HG02938 (cell line): ENCODE measurements around the gene MACROD2.
A peak's percentile ranks its signal among the peaks of the same experiment; 100 is the strongest.
"Not testable (repeated sequence)": the region's sequence is repeated elsewhere in the genome, so short reads cannot be mapped to it uniquely, and the experiment has no call there.

Experiments used
- ATAC-seq: cut with Tn5 transposase; IDR thresholded peaks from one replicate; pipeline ENCODE4 v1.9.1; 2021; ENCODE audit warnings: mild to moderate bottlenecking, moderate library complexity; ENCODE audit not compliant: unreplicated experiment

The MACROD2 gene

DNA sequence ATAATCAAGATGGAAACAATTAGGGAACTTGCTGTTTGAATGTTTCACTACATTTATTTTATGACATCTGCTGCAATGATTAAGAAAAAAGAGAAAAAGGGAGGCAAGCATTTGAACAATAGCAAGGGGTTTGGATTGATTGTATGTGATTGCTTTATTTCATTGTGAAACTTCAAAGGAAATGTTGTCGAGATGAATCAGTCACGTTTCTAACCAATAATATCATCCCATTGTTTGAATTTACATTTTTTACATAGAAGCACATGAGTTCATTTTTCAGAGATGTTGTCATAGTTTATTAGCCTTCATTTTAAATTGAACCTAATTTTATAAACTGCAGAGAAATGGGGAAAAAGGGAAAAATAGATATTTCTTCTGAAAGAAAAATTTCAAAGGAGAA, 2006.0 kb downstream of the MACROD2 start:
- no peak for ATAC-seq

- ATAC-seq = no peak
Measured at GRCh38 chr20:16003310-16003709, 2008.0 kb downstream of the MACROD2 start.

GRCh38 chr20:16004108-16004854, 2009.0 kb downstream of the MACROD2 start:
- ATAC-seq = no peak

- ATAC-seq = no peak
Measured at GRCh38 chr20:16005021-16005914, 2010.0 kb downstream of the MACROD2 start.

GRCh38 chr20:16005915-16006493, 2010.7 kb downstream of the MACROD2 start:
- ATAC-seq = no peak

DNA sequence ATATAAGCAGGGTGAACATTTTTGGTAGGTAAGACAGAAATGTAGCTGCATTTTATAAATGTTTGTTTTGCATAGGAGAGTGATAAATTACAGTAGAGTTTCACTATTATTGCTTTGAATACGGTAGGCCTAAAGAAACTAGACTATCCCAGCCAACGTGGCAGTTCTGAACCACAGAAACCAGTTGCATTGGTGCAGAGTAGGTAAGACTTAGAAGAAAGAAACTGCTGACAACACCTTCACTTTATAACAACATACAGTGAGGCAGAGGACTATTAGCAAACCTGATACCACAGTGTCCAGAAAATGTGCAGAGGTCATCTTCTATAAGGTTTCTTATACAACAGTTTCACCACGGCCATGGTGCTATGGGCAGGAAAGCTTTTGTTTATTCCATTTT, 2011.8 kb downstream of the MACROD2 start:
- ATAC-seq = peak; percentile 98

- no peak for ATAC-seq
Measured at GRCh38 chr20:16007962-16008361, 2012.6 kb downstream of the MACROD2 start.

DNA sequence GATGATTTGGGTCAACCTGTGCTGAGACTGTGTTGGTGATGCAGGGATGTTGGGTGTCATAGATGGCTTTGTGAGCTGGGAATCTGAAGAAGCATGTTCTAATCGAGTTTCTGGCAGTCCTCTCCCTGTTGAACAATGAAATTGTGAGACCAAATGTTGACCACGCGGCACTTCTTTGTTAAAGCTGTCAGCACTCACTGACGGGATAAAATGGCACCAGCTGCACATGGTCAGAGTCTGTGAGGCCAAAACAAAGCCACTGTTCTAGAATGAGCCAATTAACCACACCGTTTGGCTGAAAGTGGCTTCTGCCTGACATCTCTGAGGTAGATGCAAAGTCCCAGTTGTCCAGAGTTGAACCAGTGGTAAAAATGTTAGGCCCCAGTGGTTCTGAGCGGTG, 2015.7 kb downstream of the MACROD2 start:
- ATAC-seq = no peak

- ATAC-seq = no peak
Measured at GRCh38 chr20:16011519-16011918, 2016.2 kb downstream of the MACROD2 start.

- ATAC-seq = not testable (repeated sequence)
Measured at GRCh38 chr20:16012934-16013333, 2017.6 kb downstream of the MACROD2 start.

DNA sequence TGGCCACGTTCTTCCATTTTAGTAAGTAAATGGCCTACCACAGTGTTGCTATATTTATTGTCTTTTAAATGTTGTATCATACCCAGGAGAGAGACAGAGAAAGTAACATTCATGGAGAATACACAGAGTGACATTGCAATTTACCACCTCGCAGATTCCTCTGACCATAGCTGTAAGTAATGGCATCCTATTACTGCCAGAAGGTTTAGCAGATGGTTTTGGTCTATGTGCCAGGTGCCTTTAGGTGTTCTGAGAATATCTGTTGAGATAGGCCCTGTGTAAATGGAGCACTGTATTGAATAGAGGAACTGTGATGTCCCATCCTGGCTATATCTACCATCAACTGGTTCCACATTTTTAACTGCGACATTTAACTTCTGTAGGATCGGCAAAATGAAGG, 2018.3 kb downstream of the MACROD2 start:
- ATAC-seq = no peak

DNA sequence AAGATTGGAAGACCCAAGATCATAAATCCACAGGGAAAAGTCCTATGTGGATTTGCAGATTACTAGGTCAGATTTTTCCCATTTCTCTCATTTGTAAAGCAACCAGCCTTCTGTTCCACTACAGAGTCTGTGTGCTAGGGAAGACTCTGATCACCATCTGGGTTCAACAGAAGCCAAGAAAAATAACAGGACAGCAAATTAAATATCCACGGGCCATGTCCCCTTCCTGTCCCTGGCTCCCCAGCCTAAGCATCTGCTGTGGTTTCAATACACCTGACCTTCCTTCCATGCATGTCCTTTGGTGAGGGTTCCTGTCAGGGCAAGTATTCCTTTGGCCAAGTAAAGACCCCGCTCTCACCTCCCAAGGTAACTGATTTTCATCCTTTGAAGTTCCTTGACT, 2019.1 kb downstream of the MACROD2 start:
- ATAC-seq = no peak

- no peak for ATAC-seq
Measured at GRCh38 chr20:16017656-16018055, 2022.3 kb downstream of the MACROD2 start.

DNA sequence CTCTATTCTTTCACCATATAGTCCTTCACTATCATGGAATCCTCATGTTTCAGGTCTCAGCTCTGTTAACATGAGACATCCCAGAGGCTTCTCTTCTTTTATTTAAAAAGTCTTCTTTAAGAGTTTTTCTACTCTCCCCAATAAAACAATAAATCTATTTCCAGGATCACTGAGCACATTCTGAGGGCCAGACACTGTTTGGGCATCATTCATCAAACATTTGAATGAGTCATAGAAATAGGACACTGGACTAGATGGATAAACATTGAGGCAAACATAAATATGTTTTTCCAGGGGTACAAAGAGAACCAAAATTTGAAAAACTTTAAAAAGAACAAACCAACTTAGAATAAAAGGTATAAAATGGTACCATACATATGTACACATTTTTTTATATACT, 2023.6 kb downstream of the MACROD2 start:
- no peak for ATAC-seq

DNA sequence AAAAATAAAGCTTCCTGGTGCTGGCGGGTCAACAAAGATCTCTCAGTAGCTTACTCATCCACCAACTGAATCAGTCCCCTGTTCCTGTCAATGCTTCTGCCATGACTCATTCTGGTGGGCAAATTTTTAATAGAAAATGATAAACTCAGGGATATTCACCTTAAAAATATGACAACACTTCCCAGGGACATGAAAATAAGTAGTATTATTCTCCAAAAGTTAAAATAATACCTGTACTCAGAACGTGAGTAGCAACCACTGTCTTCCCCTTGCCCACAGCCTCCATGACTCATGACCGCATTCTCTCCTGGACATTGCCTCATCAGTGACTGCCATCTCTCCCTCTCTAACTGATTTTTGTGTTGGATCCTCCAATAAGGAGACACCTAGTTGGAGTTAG, 2025.7 kb downstream of the MACROD2 start:
- no peak for ATAC-seq

- ATAC-seq = no peak
Measured at GRCh38 chr20:16025084-16025483, 2029.8 kb downstream of the MACROD2 start.

DNA sequence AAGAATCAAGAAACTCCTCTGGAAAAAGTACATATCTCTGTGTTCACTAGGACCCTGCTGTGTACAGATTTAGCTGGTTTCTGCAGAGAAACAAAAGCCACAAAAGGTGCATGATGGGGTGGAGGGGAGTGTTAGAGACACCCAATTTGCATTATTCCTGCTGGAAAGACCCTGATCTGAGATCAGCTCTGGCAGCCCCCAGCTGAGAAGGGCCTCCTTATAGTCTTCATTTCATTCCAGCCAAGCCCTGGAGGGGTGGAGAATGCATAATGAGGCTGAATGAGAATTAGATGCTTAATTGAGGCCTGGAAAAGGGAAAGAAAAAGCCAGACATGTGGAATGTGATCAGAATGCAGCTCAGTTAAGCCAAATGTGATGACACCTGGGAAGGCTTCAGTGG, 2032.4 kb downstream of the MACROD2 start:
- ATAC-seq = no peak

GRCh38 chr20:16028923-16029322, 2033.6 kb downstream of the MACROD2 start:
- ATAC-seq = peak; percentile 73

DNA sequence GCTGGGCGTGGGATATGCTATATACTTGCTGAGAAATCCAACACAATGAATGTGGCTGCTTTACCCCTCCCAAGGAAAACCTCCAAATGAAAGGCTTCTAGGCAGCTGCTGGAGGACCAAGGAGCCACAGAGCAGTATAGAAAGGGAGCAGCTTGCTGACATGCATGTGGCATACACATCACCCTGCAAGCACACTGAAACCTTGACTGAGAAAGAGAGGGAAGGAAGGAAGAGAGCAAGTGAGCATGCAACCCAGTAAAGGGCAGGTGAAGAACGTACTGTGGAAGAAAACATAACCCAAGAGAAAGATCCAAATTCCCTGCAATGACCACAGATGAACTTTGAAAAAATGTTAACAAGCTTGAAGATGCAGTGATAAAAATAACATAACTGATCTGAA, 2034.9 kb downstream of the MACROD2 start:
- ATAC-seq = no peak

DNA sequence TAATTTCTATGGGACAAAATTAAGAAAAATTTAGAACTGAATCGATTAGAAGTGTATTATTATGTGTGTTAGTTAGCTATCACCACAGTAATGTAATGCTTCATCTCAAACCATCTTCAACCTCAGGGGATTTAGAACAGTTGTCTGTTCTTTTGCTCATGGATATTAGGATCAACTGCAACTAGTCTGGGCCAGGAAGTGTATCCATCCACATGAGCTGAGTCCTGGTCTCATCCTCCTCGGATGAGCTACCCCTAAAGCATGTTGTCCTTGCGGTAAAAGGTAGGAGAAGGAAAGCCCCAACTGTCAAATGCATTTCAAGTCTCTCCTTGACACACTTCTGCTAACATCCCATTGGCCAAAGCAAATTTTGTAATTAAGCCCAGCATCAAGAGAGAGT, 2040.3 kb downstream of the MACROD2 start:
- ATAC-seq = no peak

- ATAC-seq = no peak
Measured at GRCh38 chr20:16036331-16036730, 2041.0 kb downstream of the MACROD2 start.

DNA sequence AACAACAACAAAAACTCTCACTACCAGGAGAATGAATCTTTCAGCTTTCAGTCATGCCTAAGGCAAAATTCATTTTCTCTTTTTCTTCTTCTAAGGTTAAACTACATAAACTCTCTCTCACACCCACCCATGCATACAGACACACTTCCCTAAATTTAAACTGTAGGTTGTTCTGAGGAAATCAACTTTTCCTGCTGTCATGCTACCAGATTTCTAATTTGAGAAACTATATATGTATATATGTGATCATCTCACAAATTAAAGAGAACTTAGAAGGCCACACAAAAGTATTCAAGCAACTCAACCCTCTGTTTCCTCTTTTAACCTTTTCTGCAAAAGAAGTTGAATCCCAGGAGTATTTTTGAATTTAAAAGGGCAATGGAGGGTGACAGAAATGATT, 2045.4 kb downstream of the MACROD2 start:
- no peak for ATAC-seq
